ENCODE results near the gene SLC5A9. TPM values are rescaled to one million over a fixed set of nuclear protein-coding genes. Genes with fewer than 3 reads are reported as not detected.

SLC5A9 gene
- total and polyA plus RNA-seq, 2 of the 4 experiments (the other 2 are of a cell fraction): not detected

DNA sequence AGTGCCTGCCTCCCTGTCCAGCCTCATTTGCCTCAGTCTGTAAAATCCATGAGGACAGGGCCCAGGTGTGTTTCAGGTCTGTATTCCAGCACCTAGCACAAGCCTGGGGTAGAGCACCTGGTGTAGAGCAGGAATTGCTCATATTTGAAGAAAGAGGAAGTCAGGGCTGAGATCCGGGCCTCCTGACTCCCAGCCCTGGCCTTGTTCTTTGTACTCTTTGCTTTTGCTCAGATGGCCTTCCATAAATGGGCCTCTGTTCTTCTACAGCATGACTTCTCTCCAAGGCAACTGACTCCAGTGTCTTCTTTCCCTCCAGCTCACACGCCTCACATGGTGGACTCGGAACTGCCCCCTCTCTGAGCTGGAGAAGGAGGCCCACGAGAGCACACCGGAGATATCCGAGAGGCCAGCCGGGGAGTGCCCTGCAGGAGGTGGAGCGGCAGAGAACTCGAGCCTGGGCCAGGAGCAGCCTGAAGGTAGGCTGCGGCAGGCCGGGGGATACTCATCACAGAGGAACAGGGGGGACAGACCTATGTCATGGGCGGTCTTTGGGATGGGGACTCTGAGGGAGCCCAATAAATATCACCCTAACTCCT is 19.7 kb downstream of the SLC5A9 start:
- Histone ChIP-seq H2BK20ac (ENCODE audit: low read depth, low read length) (no peak overlapping the region), H2AFZ (replicated peaks; ENCODE audit: low read length, poor library complexity) (no peak overlapping the region), H4K20me1 (ENCODE audit: insufficient read depth, low read length) (no peaks in the 10 kb centered on the region), H2BK15ac (ENCODE audit: low read depth, low read length) (no peak overlapping the region), H2AK9ac (replicated peaks; ENCODE audit: low read depth, low read length, poor library complexity) (no peak overlapping the region), H2BK120ac (ENCODE audit: low read depth, low read length) (no peak overlapping the region), H4K5ac (ENCODE audit: low read depth, low read length) (no peak overlapping the region), H2AK5ac (ENCODE audit: low read depth, low read length) (no peak overlapping the region), H3K27ac (ENCODE audit: insufficient read depth, low read length) (no peak overlapping the region), H4K8ac (ENCODE audit: low read depth in 2 of 2, low read length in 2 of 2) (no peak overlapping the region), H3K23ac (ENCODE audit: low read depth, low read length) (no peak overlapping the region), H3K14ac (replicated peaks; ENCODE audit: low read depth, low read length) (no peak overlapping the region), H2BK5ac (ENCODE audit: low read depth, low read length, poor library complexity, severe bottlenecking) (no peak overlapping the region), H4K91ac (ENCODE audit: insufficient read depth, low read depth, low read length) (no peak overlapping the region), H3K27me3 (ENCODE audit: control insufficient read depth, insufficient read depth, low read length) (no peaks in the 10 kb centered on the region), H3K4me2 (ENCODE audit: low read depth, low read length) (no peak overlapping the region), H3K36me3 (ENCODE audit: control insufficient read depth, insufficient read depth, low read length) (no peaks in the 10 kb centered on the region), H3K4me1 (ENCODE audit: control insufficient read depth, insufficient read depth, low read length) (no peaks in the 10 kb centered on the region), H3K4ac (ENCODE audit: low read depth, low read length) (no peak overlapping the region), H3K4me3 (ENCODE audit: insufficient read depth, low read depth, low read length) (no peak overlapping the region), H3K79me1 (ENCODE audit: low read depth in 1 of 2, low read length in 2 of 2) (no peaks in the 10 kb centered on the region), H3K56ac (ENCODE audit: extremely low read depth, insufficient read depth, low read length) (no peak overlapping the region), H3K9me3 (ENCODE audit: control insufficient read depth, insufficient read depth, low read length) (no peaks in the 10 kb centered on the region), H3K18ac (ENCODE audit: low read depth, low read length) (no peak overlapping the region), H3K9me1 (ENCODE audit: insufficient read depth, low read length) (no peaks in the 10 kb centered on the region), H3K9ac (ENCODE audit: low read depth, low read length) (no peak overlapping the region)
- DNase-seq (no peak), ATAC-seq (ENCODE audit: low read depth) (no peak)
- in situ Hi-C loops (cut with MboI; ENCODE audit: low sequenced_read_pairs): no loop called here
- dilution Hi-C loops (cut with HindIII; ENCODE audit: low sequenced_read_pairs, unreplicated experiment): no loop called here
- intact Hi-C loops (cut with micrococcal nuclease): no loop called here
- ChIA-PET POLR2A (ENCODE audit: unreplicated experiment) (no interaction called here), CTCF (no interaction called here)
- no TSS peak for BruUV-seq (replicated peaks)
- TF ChIP-seq NFE2L2 (IDR thresholded peaks at IDR 0.05; ENCODE audit: low read depth, low read length) (no peak), BHLHE40 (IDR thresholded peaks at IDR 0.05; ENCODE audit: low read depth, low read length) (no peak), MAZ (IDR thresholded peaks at IDR 0.05; ENCODE audit: borderline replicate concordance, low read depth, low read length) (no peak), CEBPB (IDR thresholded peaks at IDR 0.05; ENCODE audit: low read depth, low read length) (no peak), MXI1 (IDR thresholded peaks at IDR 0.05; ENCODE audit: borderline replicate concordance, low read depth, low read length) (no peak), CHD1 (IDR thresholded peaks at IDR 0.05; ENCODE audit: low read depth, low read length) (no peak), POLR2A (IDR thresholded peaks at IDR 0.05; ENCODE audit: low read depth, low read length) (no peak), MAFK (IDR thresholded peaks at IDR 0.05; ENCODE audit: low read depth, low read length) (no peak), RAD21 (IDR thresholded peaks at IDR 0.05; ENCODE audit: low read length) (no peak), RCOR1 (IDR thresholded peaks at IDR 0.05; ENCODE audit: insufficient replicate concordance, low read length) (no peak), RFX5 (IDR thresholded peaks at IDR 0.05; ENCODE audit: low read depth, low read length) (no peak), SMC3 (IDR thresholded peaks at IDR 0.05; ENCODE audit: low read depth, low read length) (no peak)
- TF ChIP-seq, protein P1, sequence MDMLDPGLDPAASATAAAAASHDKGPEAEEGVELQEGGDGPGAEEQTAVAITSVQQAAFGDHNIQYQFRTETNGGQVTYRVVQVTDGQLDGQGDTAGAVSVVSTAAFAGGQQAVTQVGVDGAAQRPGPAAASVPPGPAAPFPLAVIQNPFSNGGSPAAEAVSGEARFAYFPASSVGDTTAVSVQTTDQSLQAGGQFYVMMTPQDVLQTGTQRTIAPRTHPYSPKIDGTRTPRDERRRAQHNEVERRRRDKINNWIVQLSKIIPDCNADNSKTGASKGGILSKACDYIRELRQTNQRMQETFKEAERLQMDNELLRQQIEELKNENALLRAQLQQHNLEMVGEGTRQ (IDR thresholded peaks at IDR 0.05; ENCODE audit: low read depth, low read length): no peak
- TF ChIP-seq, protein P2, sequence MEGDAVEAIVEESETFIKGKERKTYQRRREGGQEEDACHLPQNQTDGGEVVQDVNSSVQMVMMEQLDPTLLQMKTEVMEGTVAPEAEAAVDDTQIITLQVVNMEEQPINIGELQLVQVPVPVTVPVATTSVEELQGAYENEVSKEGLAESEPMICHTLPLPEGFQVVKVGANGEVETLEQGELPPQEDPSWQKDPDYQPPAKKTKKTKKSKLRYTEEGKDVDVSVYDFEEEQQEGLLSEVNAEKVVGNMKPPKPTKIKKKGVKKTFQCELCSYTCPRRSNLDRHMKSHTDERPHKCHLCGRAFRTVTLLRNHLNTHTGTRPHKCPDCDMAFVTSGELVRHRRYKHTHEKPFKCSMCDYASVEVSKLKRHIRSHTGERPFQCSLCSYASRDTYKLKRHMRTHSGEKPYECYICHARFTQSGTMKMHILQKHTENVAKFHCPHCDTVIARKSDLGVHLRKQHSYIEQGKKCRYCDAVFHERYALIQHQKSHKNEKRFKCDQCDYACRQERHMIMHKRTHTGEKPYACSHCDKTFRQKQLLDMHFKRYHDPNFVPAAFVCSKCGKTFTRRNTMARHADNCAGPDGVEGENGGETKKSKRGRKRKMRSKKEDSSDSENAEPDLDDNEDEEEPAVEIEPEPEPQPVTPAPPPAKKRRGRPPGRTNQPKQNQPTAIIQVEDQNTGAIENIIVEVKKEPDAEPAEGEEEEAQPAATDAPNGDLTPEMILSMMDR (conservative IDR thresholded peaks at IDR 0.05; ENCODE audit: low read depth, low read length): no peak
- TF ChIP-seq, protein P3, sequence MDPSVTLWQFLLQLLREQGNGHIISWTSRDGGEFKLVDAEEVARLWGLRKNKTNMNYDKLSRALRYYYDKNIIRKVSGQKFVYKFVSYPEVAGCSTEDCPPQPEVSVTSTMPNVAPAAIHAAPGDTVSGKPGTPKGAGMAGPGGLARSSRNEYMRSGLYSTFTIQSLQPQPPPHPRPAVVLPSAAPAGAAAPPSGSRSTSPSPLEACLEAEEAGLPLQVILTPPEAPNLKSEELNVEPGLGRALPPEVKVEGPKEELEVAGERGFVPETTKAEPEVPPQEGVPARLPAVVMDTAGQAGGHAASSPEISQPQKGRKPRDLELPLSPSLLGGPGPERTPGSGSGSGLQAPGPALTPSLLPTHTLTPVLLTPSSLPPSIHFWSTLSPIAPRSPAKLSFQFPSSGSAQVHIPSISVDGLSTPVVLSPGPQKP (IDR thresholded peaks at IDR 0.05; ENCODE audit: borderline replicate concordance, low read depth, low read length): no peak
- 80% methylated on average over 1 of the region's 12 CpGs; no CpG with 5 or more reads in 1 of the 2 experiments for WGBS, 2 experiments (ENCODE audit: extremely low coverage in 2 of 2, insufficient read length in 1 of 2)
